Smooth muscle cell (in vitro differentiated cells): ENCODE data around the gene PXDN. TPM values are rescaled to one million over a fixed set of nuclear protein-coding genes. Genes with fewer than 3 reads are reported as not detected.

Experiments
- DNase-seq: peaks from one replicate; lab custom pipeline; 2025; ENCODE audit not compliant: unreplicated experiment; lab: John Stamatoyannopoulos, UW
- H2AFZ ChIP-seq: fragments of 200-600 bp; sonication (generic); 2 replicates; pipeline ENCODE4 v1.6.0; 2016; ENCODE audit warnings: antibody characterized with exemption, low read depth, mild to moderate bottlenecking
- H3F3A ChIP-seq: fragments of 200-600 bp; sonication (generic); 2 replicates; pipeline ENCODE4 v1.6.0; 2017; ENCODE audit warnings: antibody characterized with exemption, low read depth
- H3K27ac ChIP-seq: fragments of 200-600 bp; sonication (generic); 2 replicates; pipeline ENCODE4 v1.5.1; 2016; ENCODE audit warnings: low read depth, mild to moderate bottlenecking
- H3K27me3 ChIP-seq: fragments of 200-600 bp; sonication (generic); 2 replicates; pipeline ENCODE4 v1.6.1; 2016; ENCODE audit warnings: low read depth, mild to moderate bottlenecking
- H3K36me3 ChIP-seq: fragments of 200-600 bp; sonication (generic); 2 replicates; pipeline ENCODE4 v1.5.1; 2016; ENCODE audit warnings: low read depth
- H3K4me1 ChIP-seq: fragments of 200-600 bp; sonication (generic); 2 replicates; pipeline ENCODE4 v1.5.1; 2016; ENCODE audit warnings: low read depth
- H3K4me2 ChIP-seq: fragments of 200-600 bp; sonication (generic); 2 replicates; pipeline ENCODE4 v1.6.0; 2016; ENCODE audit warnings: mild to moderate bottlenecking
- H3K4me3 ChIP-seq: fragments of 200-600 bp; sonication (generic); 2 replicates; pipeline ENCODE4 v1.5.1; 2016; ENCODE audit warnings: mild to moderate bottlenecking
- H3K79me2 ChIP-seq: fragments of 200-600 bp; sonication (generic); 2 replicates; pipeline ENCODE4 v1.6.0; 2016; ENCODE audit warnings: low read depth, mild to moderate bottlenecking
- H3K9ac ChIP-seq: fragments of 200-600 bp; sonication (generic); 2 replicates; pipeline ENCODE4 v1.6.0; 2016; ENCODE audit warnings: low read depth
- H3K9me3 ChIP-seq: fragments of 200-600 bp; sonication (generic); replicated peaks from 2 replicates; pipeline ENCODE4 v1.5.1; 2016; ENCODE audit warnings: low read depth
- H4K20me1 ChIP-seq: fragments of 200-600 bp; sonication (generic); 2 replicates; pipeline ENCODE4 v1.6.0; 2016; ENCODE audit warnings: low read depth
- CTCF ChIP-seq: fragments of 200-600 bp; sonication (generic); IDR thresholded peaks from 2 replicates; pipeline ENCODE4 v1.5.1; 2017; ENCODE audit warnings: borderline replicate concordance, mild to moderate bottlenecking, antibody characterized with exemption; ENCODE audit not compliant: insufficient read depth, poor library complexity, severe bottlenecking
- WGBS: methylation state at CpG from one replicate; pipeline ENCODE4 v1.1.7; 2016; ENCODE audit warnings: low lambda C conversion rate; 5-methylcytosine and 5-hydroxymethylcytosine counted together
- polyA plus RNA-seq: library from polyadenylated mRNA; unstranded; fragments of >200 nt; fragmentation: Nextera tagmentation; extraction: Ambion mirVana; gene quantifications from 2 replicates; pipeline ENCODE4 v1.2.1, GENCODE V29; 2016
- total RNA-seq: library from RNA; depleted of rRNA; stranded (reverse); fragments of >200 nt; gene quantifications from 2 replicates; pipeline ENCODE4 v1.2.3, GENCODE V29; 2014

Gene PXDN
- total and polyA plus RNA-seq, 2 experiments from 2014 or later = 328 to 333 TPM

DNA sequence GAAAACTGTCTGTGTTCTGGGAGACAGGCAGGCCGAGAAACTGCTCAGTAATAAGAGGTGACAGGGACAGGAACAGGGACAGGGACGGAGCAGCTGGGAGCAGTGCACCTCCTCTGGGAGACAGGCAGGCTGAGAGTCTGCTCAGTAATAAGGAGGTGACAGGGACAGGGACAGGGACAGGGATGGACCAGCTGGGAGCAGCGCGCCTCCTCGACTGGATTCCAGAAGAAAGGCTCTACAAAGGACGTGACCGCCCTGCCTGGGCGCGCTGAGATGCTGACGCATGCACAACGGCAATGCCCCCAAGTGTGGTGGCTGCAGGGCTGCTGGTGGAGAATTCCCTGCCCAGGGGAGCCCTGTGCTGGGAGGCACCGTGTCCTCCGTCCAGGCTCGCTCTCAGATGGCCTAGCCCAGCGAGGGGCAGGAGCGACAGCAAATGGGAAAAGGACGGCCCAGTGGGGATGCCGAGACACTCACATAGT, 44.2 kb upstream of the PXDN start:
- TF ChIP-seq CTCF = no peak
- H3K27me3 ChIP-seq = no peaks in the 10 kb centered on the region
- DNase-seq = no peak

DNA sequence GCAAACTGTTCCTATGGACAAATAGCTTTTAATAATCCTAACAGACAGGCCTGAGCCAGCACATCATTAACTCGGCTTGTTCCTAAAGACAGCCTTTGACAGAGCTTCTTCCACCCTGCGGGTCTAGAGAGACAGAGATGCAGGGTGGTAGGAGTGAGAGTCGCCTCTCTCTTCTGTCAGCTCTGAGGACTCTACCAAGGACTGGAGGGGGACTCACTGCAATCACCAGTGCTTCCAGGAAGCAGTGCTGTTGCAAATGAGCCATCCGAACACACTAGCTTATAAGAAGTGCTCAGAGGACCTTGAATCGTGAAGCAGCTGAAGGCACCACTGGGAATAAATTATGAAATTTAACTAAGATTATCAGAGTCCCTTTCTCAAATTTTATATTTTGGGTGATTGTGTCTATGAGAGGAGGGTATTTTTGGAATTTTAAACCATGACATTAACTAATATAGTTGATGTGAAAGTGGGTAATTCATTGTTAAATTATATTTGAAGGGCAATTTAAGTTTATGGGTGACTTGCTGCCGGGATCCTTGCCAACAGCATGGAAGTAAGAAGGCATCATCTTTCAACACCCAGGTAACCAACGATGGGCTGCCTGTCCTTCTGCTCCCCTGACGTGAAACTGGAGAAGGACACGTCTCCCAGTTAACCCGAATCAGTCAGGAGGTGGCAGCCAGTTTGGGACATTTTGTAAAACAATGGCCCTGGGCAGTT, 43.6 kb upstream of the PXDN start:
- WGBS = 71% methylated on average over 10 of the region's 10 CpGs
- no peaks in the 10 kb centered on the region for H3K27me3 ChIP-seq

More for the DNA sequence above, 44.2 kb upstream of the PXDN start:
- Histone ChIP-seq H3K27ac (no peak overlapping the region), H3F3A (no peaks in the 10 kb centered on the region), H3K4me3 (no peak overlapping the region), H3K36me3 (no peaks in the 10 kb centered on the region), H3K4me1 (peaks cover 5% of the 10 kb centered on the region), H3K9ac (no peak overlapping the region), H3K4me2 (no peak overlapping the region), H3K9me3 (no peaks in the 10 kb centered on the region), H3K79me2 (no peaks in the 10 kb centered on the region), H4K20me1 (no peaks in the 10 kb centered on the region), H2AFZ (no peak overlapping the region)
- 88% methylated on average over 18 of the region's 18 CpGs for WGBS

GRCh38 chr2:1784986-1785617, 40.8 kb upstream of the PXDN start:
- Histone ChIP-seq H3K27me3 (no peaks in the 10 kb centered on the region), H2AFZ (no peak overlapping the region), H3K27ac (no peak overlapping the region), H3K9ac (no peak overlapping the region), H4K20me1 (no peaks in the 10 kb centered on the region), H3K36me3 (no peaks in the 10 kb centered on the region), H3F3A (no peaks in the 10 kb centered on the region), H3K4me1 (peaks cover 5% of the 10 kb centered on the region), H3K79me2 (no peaks in the 10 kb centered on the region), H3K4me3 (no peak overlapping the region), H3K4me2 (no peak overlapping the region), H3K9me3 (no peaks in the 10 kb centered on the region)
- no peak for DNase-seq
- TF ChIP-seq CTCF = no peak
- WGBS = 87% methylated on average over 19 of the region's 19 CpGs

More for the DNA sequence above, 43.6 kb upstream of the PXDN start:
- H3K27ac ChIP-seq = no peak overlapping the region
- TF ChIP-seq CTCF = no peak
- no peaks in the 10 kb centered on the region for H3K36me3 ChIP-seq
- no peaks in the 10 kb centered on the region for H4K20me1 ChIP-seq
- no peak for DNase-seq
- H3K4me2 ChIP-seq = no peak overlapping the region
- H3F3A ChIP-seq = no peaks in the 10 kb centered on the region
- peaks cover 5% of the 10 kb centered on the region for H3K4me1 ChIP-seq
- H3K4me3 ChIP-seq = no peak overlapping the region
- H2AFZ ChIP-seq = no peak overlapping the region
- H3K79me2 ChIP-seq = no peaks in the 10 kb centered on the region
- no peak overlapping the region for H3K9ac ChIP-seq
- no peaks in the 10 kb centered on the region for H3K9me3 ChIP-seq

GRCh38 chr2:1784087-1784486, 39.8 kb upstream of the PXDN start:
- DNase-seq = no peak
- Histone ChIP-seq H3K79me2 (no peaks in the 10 kb centered on the region), H4K20me1 (no peaks in the 10 kb centered on the region), H3K4me3 (no peak overlapping the region), H2AFZ (no peak overlapping the region), H3F3A (no peaks in the 10 kb centered on the region), H3K27ac (no peak overlapping the region), H3K9me3 (no peaks in the 10 kb centered on the region), H3K4me2 (no peak overlapping the region), H3K9ac (no peak overlapping the region), H3K36me3 (no peaks in the 10 kb centered on the region), H3K27me3 (no peaks in the 10 kb centered on the region), H3K4me1 (peaks cover 5% of the 10 kb centered on the region)
- no peak for TF ChIP-seq CTCF
- 73% methylated on average over 21 of the region's 21 CpGs for WGBS
